SK-N-SH (cell line): ENCODE data around the gene EIF6. TPM values are rescaled to one million over a fixed set of nuclear protein-coding genes. Genes with fewer than 3 reads are reported as not detected.
A peak's percentile ranks its signal among the peaks of the same experiment; 100 is the strongest.

ENCODE experiments used
- CTCF ChIA-PET: fragments of 300-600, 350-600 bp; formaldehyde crosslinking; extraction: SDS; loops from one replicate; lab custom pipeline; 2021; lab: Yijun Ruan, JAX
- POLR2A ChIA-PET: fragments of 350-600 bp; sonication (Branson Sonifier 250); formaldehyde crosslinking; extraction: SDS; loops from one replicate; lab custom pipeline; 2020; ENCODE audit warnings: antibody characterized with exemption, inconsistent platforms; lab: Yijun Ruan, JAX
- DNase-seq: peaks from one replicate; pipeline ENCODE4 v3.0.0; 2012
- H2AFZ ChIP-seq: fragments of 200-600 bp; sonication (generic); 2 replicates; pipeline ENCODE4 v1.8.1; 2016; ENCODE audit warnings: antibody characterized with exemption, mild to moderate bottlenecking, low read depth
- H3F3A ChIP-seq: fragments of 200-600 bp; sonication (generic); replicated peaks from 2 replicates; pipeline ENCODE3; 2016; ENCODE audit warnings: antibody characterized with exemption, mild to moderate bottlenecking; ENCODE audit not compliant: insufficient read depth
- H3K27ac ChIP-seq, 2 experiments: fragments of 200-500 bp in 1 of 2; fragments of 200-600 bp in 1 of 2; sonication (Bioruptor generic) in 1 of 2; sonication (generic), shearing (Covaris generic) in 1 of 2; 2 replicates each; pipeline versions ENCODE4 v1.5.1 to v1.6.1; 2014 to 2016; ENCODE audit warnings: low read depth in 2 of 2, inconsistent platforms in 1 of 2, low read length in 1 of 2, mild to moderate bottlenecking in 1 of 2, mixed read lengths in 1 of 2
- H3K27me3 ChIP-seq: fragments of 200-600 bp; sonication (generic), shearing (Covaris generic); 2 replicates; pipeline ENCODE4 v1.6.1; 2016; ENCODE audit warnings: mixed run types; ENCODE audit not compliant: insufficient read depth
- H3K36me3 ChIP-seq, 2 experiments: fragments of 200-500 bp in 1 of 2; fragments of 200-600 bp in 1 of 2; sonication (Bioruptor generic) in 1 of 2; sonication (generic) in 1 of 2; replicated peaks in 1 of 2; 2 replicates each; pipeline versions ENCODE3 to v1.5.1; 2014 to 2016; ENCODE audit warnings: low read length in 1 of 2, mild to moderate bottlenecking in 1 of 2; ENCODE audit not compliant: insufficient read depth in 2 of 2, control insufficient read depth in 1 of 2
- H3K4me1 ChIP-seq, 2 experiments: fragments of 200-500 bp in 1 of 2; fragments of 200-600 bp in 1 of 2; sonication (Bioruptor generic) in 1 of 2; sonication (generic), shearing (Covaris generic) in 1 of 2; 2 replicates each; pipeline versions ENCODE4 v1.5.1 to v1.6.1; 2014 to 2016; ENCODE audit warnings: low read depth in 1 of 2, low read length in 1 of 2, mixed run types in 1 of 2; ENCODE audit not compliant: insufficient read depth in 2 of 2, control insufficient read depth in 1 of 2
- H3K4me2 ChIP-seq: fragments of 200-600 bp; sonication (generic), shearing (Covaris generic); 2 replicates; pipeline ENCODE4 v1.6.1; 2017; ENCODE audit warnings: mixed run types
- H3K4me3 ChIP-seq, 2 experiments: fragments of 200-500 bp in 1 of 2; fragments of 200-600 bp in 1 of 2; sonication (Bioruptor generic) in 1 of 2; sonication (generic), shearing (Covaris generic) in 1 of 2; 2 replicates each; pipeline versions ENCODE4 v1.5.1 to v1.8.1; 2014 to 2016; ENCODE audit warnings: low read depth in 2 of 2, inconsistent platforms in 1 of 2, low read length in 1 of 2, mild to moderate bottlenecking in 1 of 2, mixed read lengths in 1 of 2, moderate library complexity in 1 of 2
- H3K79me2 ChIP-seq: fragments of 200-600 bp; sonication (generic); 2 replicates; pipeline ENCODE4 v1.8.1; 2017; ENCODE audit warnings: mild to moderate bottlenecking; ENCODE audit not compliant: insufficient read depth
- H3K9ac ChIP-seq: fragments of 200-600 bp; sonication (generic); 2 replicates; pipeline ENCODE4 v1.6.1; 2017; ENCODE audit warnings: mixed run types
- H3K9me2 ChIP-seq: fragments of 200-600 bp; sonication (generic); 2 replicates; pipeline ENCODE4 v1.6.1; 2017; ENCODE audit warnings: mixed run types
- H3K9me3 ChIP-seq: fragments of 200-600 bp; sonication (generic); 2 replicates; pipeline ENCODE4 v1.6.1; 2017; ENCODE audit warnings: mixed run types, mild to moderate bottlenecking, moderate library complexity
- H4K20me1 ChIP-seq: fragments of 200-600 bp; sonication (generic); 2 replicates; pipeline ENCODE4 v1.6.1; 2017; ENCODE audit warnings: mild to moderate bottlenecking, mixed run types; ENCODE audit not compliant: insufficient read depth
- CHD2 ChIP-seq: fragments of 150-350 bp; IDR thresholded peaks from 2 replicates; pipeline ENCODE4 v1.6.1; 2018; ENCODE audit warnings: low read length; ENCODE audit not compliant: partially characterized antibody
- ELF1 ChIP-seq: IDR thresholded peaks from 2 replicates; pipeline ENCODE4 v1.4.0; 2012
- EP300 ChIP-seq, 2 experiments: IDR thresholded peaks; 2 replicates each; pipeline versions ENCODE4 v1.4.0 to v1.6.1; 2012; ENCODE audit warnings: borderline replicate concordance in 1 of 2, low read depth in 1 of 2, low read length in 1 of 2
- FOSL2 ChIP-seq: IDR thresholded peaks from 2 replicates; pipeline ENCODE4 v1.4.0; 2012; ENCODE audit warnings: low read depth, mild to moderate bottlenecking, moderate library complexity, borderline replicate concordance
- FOXJ3 ChIP-seq: sonication (generic); formaldehyde crosslinking; IDR thresholded peaks from 2 replicates; pipeline ENCODE4 v1.5.1; 2020; ENCODE audit warnings: mild to moderate bottlenecking, missing genetic modification reagents
- FOXM1 ChIP-seq: IDR thresholded peaks from 2 replicates; pipeline ENCODE4 v1.4.0; 2012; ENCODE audit warnings: low read depth, mild to moderate bottlenecking
- GABPA ChIP-seq: IDR thresholded peaks from 2 replicates; pipeline ENCODE4 v1.4.0; 2012; ENCODE audit warnings: low read depth, mild to moderate bottlenecking
- GATA2 ChIP-seq: sonication (generic); formaldehyde crosslinking; IDR thresholded peaks from 2 replicates; pipeline ENCODE4 v1.5.0; 2020; ENCODE audit warnings: mild to moderate bottlenecking, missing genetic modification reagents
- JUND ChIP-seq: IDR thresholded peaks from 2 replicates; pipeline ENCODE4 v1.4.0; 2012
- MAX ChIP-seq: IDR thresholded peaks from 2 replicates; pipeline ENCODE4 v1.4.0; 2012; ENCODE audit warnings: low read depth
- MXI1 ChIP-seq: IDR thresholded peaks from 2 replicates; pipeline ENCODE4 v1.6.1; 2012; ENCODE audit warnings: mild to moderate bottlenecking, low read depth, low read length, improper control_type of control experiment
- NFIC ChIP-seq: IDR thresholded peaks from 2 replicates; pipeline ENCODE4 v1.4.0; 2012; ENCODE audit warnings: borderline replicate concordance
- POLR2AphosphoS5 ChIP-seq: IDR thresholded peaks from 2 replicates; pipeline ENCODE4 v1.6.1; 2012; ENCODE audit warnings: low read depth, low read length
- REST ChIP-seq: IDR thresholded peaks from 2 replicates; pipeline ENCODE4 v1.6.1; 2012; ENCODE audit warnings: mild to moderate bottlenecking, low read depth, low read length, moderate library complexity
- TCF12 ChIP-seq: IDR thresholded peaks from 2 replicates; pipeline ENCODE4 v1.4.0; 2012
- TEAD4 ChIP-seq: IDR thresholded peaks from 2 replicates; pipeline ENCODE4 v1.4.0; 2012; ENCODE audit warnings: mild to moderate bottlenecking, borderline replicate concordance; ENCODE audit not compliant: insufficient read depth
- WGBS: methylation state at CpG from one replicate; pipeline ENCODE4 v1.1.6; 2017; ENCODE audit warnings: low lambda C conversion rate; 5-methylcytosine and 5-hydroxymethylcytosine counted together
- polyA plus RNA-seq, 3 experiments: library from polyadenylated mRNA; depleted of rRNA; stranded (reverse); fragments of >200 nt; gene quantifications; 2 replicates each; pipeline ENCODE4 v1.2.3, GENCODE V29; 2012
- TF ChIP-seq, protein P1 (sequence below): IDR thresholded peaks from 2 replicates; pipeline ENCODE4; 2012
- TF ChIP-seq, protein P2 (sequence below): IDR thresholded peaks from 2 replicates; pipeline ENCODE4 v1.4.0; 2012; ENCODE audit warnings: low read depth, borderline replicate concordance
- TF ChIP-seq, protein P3 (sequence below): fragments of 150-350 bp; IDR thresholded peaks from 2 replicates; pipeline ENCODE4 v1.6.1; 2016; ENCODE audit warnings: mild to moderate bottlenecking, low read depth, low read length

The EIF6 gene
- polyA plus RNA-seq, 1 of the 3 experiments (the other 2 are of a cell fraction), result 356 TPM

- no peak overlapping the region for H3K4me3 ChIP-seq
- POLR2A ChIA-PET, result no interaction called here
- H3K9me2 ChIP-seq, result no peaks in the 10 kb centered on the region
- H4K20me1 ChIP-seq, result no peaks in the 10 kb centered on the region
- no peaks in the 10 kb centered on the region for H3K9me3 ChIP-seq
- no peaks in the 10 kb centered on the region for H3K79me2 ChIP-seq
- H3K27me3 ChIP-seq, result no peaks in the 10 kb centered on the region
- peaks cover 0 to 7% of the 10 kb centered on the region in 2 experiments for H3K36me3 ChIP-seq
- 98% methylated on average over 3 of the region's 3 CpGs for WGBS
- H3K27ac ChIP-seq, result no peak overlapping the region
- peaks cover 3% of the 10 kb centered on the region for H3F3A ChIP-seq
- peaks cover 16 to 17% of the 10 kb centered on the region in 2 experiments; a peak in 3 of 4 replicates for H3K4me1 ChIP-seq
- CTCF ChIA-PET, result no interaction called here
- DNase-seq, result no peak
- TF ChIP-seq GABPA, result no peak
- TF ChIP-seq TEAD4, result no peak
- no peak for TF ChIP-seq EP300 (IDR thresholded peaks at IDR 0.05; ENCODE audit: borderline replicate concordance in 1 of 2, low read depth in 1 of 2, low read length in 1 of 2)
- no peak for TF ChIP-seq ELF1
- no peak for TF ChIP-seq FOXM1
- no peak for TF ChIP-seq TCF12
- TF ChIP-seq, protein P1, sequence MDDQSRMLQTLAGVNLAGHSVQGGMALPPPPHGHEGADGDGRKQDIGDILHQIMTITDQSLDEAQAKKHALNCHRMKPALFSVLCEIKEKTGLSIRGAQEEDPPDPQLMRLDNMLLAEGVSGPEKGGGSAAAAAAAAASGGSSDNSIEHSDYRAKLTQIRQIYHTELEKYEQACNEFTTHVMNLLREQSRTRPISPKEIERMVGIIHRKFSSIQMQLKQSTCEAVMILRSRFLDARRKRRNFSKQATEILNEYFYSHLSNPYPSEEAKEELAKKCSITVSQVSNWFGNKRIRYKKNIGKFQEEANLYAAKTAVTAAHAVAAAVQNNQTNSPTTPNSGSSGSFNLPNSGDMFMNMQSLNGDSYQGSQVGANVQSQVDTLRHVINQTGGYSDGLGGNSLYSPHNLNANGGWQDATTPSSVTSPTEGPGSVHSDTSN, result no peak
- no peak for TF ChIP-seq CHD2
- no peak for TF ChIP-seq JUND
- no peak for TF ChIP-seq FOXJ3 (CRISPR knock-in tag)
- TF ChIP-seq, protein P2, sequence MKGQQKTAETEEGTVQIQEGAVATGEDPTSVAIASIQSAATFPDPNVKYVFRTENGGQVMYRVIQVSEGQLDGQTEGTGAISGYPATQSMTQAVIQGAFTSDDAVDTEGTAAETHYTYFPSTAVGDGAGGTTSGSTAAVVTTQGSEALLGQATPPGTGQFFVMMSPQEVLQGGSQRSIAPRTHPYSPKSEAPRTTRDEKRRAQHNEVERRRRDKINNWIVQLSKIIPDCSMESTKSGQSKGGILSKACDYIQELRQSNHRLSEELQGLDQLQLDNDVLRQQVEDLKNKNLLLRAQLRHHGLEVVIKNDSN, result no peak
- no peak for TF ChIP-seq MAX
- no peak overlapping the region for H2AFZ ChIP-seq
- no peak overlapping the region for H3K4me2 ChIP-seq
- H3K9ac ChIP-seq, result no peak overlapping the region
Observed at GRCh38 chr20:35328095-35328685, 43.6 kb upstream of the EIF6 start.

- Histone ChIP-seq H3K27me3 (no peaks in the 10 kb centered on the region), H3K4me3 (no peak overlapping the region), H3K36me3 (peaks cover 0 to 7% of the 10 kb centered on the region in 2 experiments), H3K4me2 (0 out of 2 replicates have a peak overlapping the region, but pooled peaks have one; percentile 35), H3K4me1 (peaks cover 16 to 17% of the 10 kb centered on the region in 2 experiments; a peak in 3 of 4 replicates), H3F3A (peaks cover 3% of the 10 kb centered on the region), H3K9ac (no peak overlapping the region), H3K9me3 (no peaks in the 10 kb centered on the region), H2AFZ (no peak overlapping the region), H4K20me1 (no peaks in the 10 kb centered on the region), H3K27ac (peak overlapping the region; percentile 9 to 62), H3K9me2 (no peaks in the 10 kb centered on the region), H3K79me2 (no peaks in the 10 kb centered on the region)
- ChIA-PET CTCF (interaction anchor here (0.6 to 1.3 kb wide), 2 partner anchors 18 to 24 kb away, joined by 3 read pairs; no protein-coding TSS in a partner anchor), POLR2A (no interaction called here)
- no peak for DNase-seq
- 96% methylated on average over 4 of the region's 4 CpGs for WGBS
- TF ChIP-seq POLR2AphosphoS5, result no peak
- TF ChIP-seq, protein P3, sequence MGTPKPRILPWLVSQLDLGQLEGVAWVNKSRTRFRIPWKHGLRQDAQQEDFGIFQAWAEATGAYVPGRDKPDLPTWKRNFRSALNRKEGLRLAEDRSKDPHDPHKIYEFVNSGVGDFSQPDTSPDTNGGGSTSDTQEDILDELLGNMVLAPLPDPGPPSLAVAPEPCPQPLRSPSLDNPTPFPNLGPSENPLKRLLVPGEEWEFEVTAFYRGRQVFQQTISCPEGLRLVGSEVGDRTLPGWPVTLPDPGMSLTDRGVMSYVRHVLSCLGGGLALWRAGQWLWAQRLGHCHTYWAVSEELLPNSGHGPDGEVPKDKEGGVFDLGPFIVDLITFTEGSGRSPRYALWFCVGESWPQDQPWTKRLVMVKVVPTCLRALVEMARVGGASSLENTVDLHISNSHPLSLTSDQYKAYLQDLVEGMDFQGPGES, result no peak
- TF ChIP-seq ELF1, result no peak
- TF ChIP-seq CHD2, result no peak
- no peak for TF ChIP-seq GATA2 (CRISPR knock-in tag)
- peak; percentile 56 for TF ChIP-seq JUND
- no peak for TF ChIP-seq MAX
- TF ChIP-seq MXI1, result no peak
- no peak for TF ChIP-seq FOXJ3 (CRISPR knock-in tag)
- TF ChIP-seq REST, result no peak
- peak; percentile 40; the same call in 1 of the 2 replicates for TF ChIP-seq FOSL2
- peak; percentile 56 for TF ChIP-seq NFIC
Observed at GRCh38 chr20:35327074-35327976, 42.8 kb upstream of the EIF6 start.
